ACC112 (cell line): Measurements from ENCODE around the gene CLEC16A.
"Not testable (repeated sequence)": the region's sequence is repeated elsewhere in the genome, so short reads cannot be mapped to it uniquely, and the experiment has no call there.

Experiments used
- H2AFZ ChIP-seq: fragments of 200-600 bp; sonication (generic); one replicate; pipeline ENCODE4 v1.6.0; 2017; ENCODE audit warnings: antibody characterized with exemption, low read length; ENCODE audit not compliant: unreplicated experiment
- H3K27ac ChIP-seq: fragments of 200-600 bp; sonication (generic); 2 replicates; pipeline ENCODE4 v1.5.1; 2014; ENCODE audit warnings: low read depth, mild to moderate bottlenecking, antibody characterized with exemption, low read length, moderate library complexity
- H3K27me3 ChIP-seq: fragments of 200-600 bp; sonication (generic); 2 replicates; pipeline ENCODE4 v1.6.1; 2014; ENCODE audit warnings: mild to moderate bottlenecking, antibody characterized with exemption, low read length, moderate library complexity, mixed read lengths; ENCODE audit not compliant: insufficient read depth
- H3K36me3 ChIP-seq: fragments of 200-600 bp; sonication (generic); 2 replicates; pipeline ENCODE4 v1.6.1; 2016; ENCODE audit warnings: mild to moderate bottlenecking, antibody characterized with exemption, low read length, moderate library complexity, mixed read lengths; ENCODE audit not compliant: insufficient read depth
- H3K4me1 ChIP-seq: fragments of 200-600 bp; sonication (generic); one replicate; pipeline ENCODE4 v1.6.1; 2016; ENCODE audit warnings: low read length, mixed read lengths; ENCODE audit not compliant: insufficient read depth, unreplicated experiment, control insufficient read depth
- H3K4me3 ChIP-seq: fragments of 200-600 bp; sonication (generic); 2 replicates; pipeline ENCODE4 v1.5.1; 2014; ENCODE audit warnings: mild to moderate bottlenecking, low read depth, low read length
- H3K79me2 ChIP-seq: fragments of 200-600 bp; sonication (generic); one replicate; pipeline ENCODE4 v1.6.0; 2016; ENCODE audit warnings: low read length; ENCODE audit not compliant: control insufficient read depth, unreplicated experiment, insufficient read depth

The CLEC16A gene

DNA sequence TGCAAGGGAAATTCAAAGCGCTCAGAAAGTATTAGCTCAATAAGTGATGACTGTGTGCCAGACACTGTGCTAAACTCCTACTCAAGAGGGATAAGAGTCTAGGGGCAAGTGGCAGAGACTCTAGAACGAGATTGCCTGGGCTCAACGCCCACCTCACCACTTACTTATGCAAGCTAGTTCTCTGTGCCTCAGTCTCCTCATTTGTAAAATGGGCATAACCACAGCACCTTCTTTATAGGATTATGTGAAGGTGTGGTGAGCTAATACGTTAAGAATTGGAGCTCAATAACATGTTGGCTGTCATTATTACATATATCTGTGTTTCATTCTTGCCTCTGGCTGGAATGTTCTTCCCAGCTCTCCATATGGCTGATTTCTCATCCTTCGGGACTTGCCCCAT is 17.5 kb upstream of the CLEC16A start:
- Histone ChIP-seq H3K36me3 (no peaks in the 10 kb centered on the region), H3K79me2 (no peaks in the 10 kb centered on the region), H2AFZ (no peak overlapping the region), H3K4me1 (peaks cover 9% of the 10 kb centered on the region), H3K4me3 (no peak overlapping the region), H3K27me3 (no peaks in the 10 kb centered on the region), H3K27ac (no peak overlapping the region)

DNA sequence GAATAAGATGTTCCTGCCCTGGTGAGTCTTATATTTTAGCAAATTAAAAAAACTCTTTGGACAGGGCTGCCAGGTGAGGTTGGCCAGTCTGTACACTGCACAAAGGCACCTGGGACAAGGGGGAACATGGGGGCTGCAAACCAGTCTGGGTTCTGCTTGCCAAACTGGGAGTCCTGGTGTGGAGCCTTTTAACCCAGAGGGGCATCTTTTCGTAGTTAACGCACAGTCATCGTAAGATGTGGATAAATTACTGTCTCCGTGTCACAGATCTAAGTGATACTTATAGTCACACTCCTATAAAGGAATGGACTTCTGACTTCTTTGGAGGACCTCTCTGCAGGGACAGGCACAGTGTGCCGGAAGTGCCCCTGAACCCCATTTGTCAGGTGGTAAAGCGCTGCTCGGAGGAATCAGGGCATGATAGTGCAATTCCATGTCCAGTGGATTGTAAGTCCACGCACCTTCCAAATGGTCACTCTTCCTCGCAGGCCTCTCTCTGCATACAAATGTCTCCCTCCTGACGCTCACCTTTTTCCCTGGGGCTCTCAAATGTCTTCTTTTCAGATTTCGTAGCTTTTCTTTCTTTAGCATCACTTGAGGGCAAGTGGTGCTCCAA is 16.8 kb upstream of the CLEC16A start:
- H2AFZ ChIP-seq, result no peak overlapping the region
- H3K36me3 ChIP-seq, result no peaks in the 10 kb centered on the region

DNA sequence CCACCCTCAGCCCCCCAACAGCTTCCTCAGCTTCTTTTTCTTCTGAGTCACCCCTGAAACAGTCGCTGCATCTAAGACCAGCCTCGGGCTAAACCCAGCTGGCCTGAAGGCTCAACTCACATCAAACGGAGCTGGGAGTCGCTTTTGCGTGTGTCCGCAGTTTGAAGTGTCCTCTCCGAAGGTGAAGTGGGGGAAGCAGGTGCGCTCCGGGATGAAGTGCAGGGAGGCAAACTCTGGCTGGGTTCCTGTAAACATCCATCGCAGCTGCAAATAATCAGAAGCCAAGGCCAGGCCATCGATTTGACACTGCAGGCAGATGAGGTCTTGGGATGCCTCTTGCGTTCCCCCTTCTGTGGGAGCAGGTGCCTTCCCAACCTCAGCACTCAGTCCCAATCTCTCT is 15.3 kb upstream of the CLEC16A start:
- H3K27me3 ChIP-seq, H3K36me3 ChIP-seq, H3K27ac ChIP-seq, H3K4me1 ChIP-seq, H2AFZ ChIP-seq, H3K4me3 ChIP-seq: not testable (repeated sequence)
- peaks cover 16% of the 10 kb centered on the region for H3K79me2 ChIP-seq

More for the DNA sequence above, 16.8 kb upstream of the CLEC16A start:
- H3K79me2 ChIP-seq, result peaks cover 3% of the 10 kb centered on the region
- no peak overlapping the region for H3K27ac ChIP-seq
- peaks cover 2% of the 10 kb centered on the region for H3K4me1 ChIP-seq
- H3K27me3 ChIP-seq, result no peaks in the 10 kb centered on the region
- H3K4me3 ChIP-seq, result no peak overlapping the region

DNA sequence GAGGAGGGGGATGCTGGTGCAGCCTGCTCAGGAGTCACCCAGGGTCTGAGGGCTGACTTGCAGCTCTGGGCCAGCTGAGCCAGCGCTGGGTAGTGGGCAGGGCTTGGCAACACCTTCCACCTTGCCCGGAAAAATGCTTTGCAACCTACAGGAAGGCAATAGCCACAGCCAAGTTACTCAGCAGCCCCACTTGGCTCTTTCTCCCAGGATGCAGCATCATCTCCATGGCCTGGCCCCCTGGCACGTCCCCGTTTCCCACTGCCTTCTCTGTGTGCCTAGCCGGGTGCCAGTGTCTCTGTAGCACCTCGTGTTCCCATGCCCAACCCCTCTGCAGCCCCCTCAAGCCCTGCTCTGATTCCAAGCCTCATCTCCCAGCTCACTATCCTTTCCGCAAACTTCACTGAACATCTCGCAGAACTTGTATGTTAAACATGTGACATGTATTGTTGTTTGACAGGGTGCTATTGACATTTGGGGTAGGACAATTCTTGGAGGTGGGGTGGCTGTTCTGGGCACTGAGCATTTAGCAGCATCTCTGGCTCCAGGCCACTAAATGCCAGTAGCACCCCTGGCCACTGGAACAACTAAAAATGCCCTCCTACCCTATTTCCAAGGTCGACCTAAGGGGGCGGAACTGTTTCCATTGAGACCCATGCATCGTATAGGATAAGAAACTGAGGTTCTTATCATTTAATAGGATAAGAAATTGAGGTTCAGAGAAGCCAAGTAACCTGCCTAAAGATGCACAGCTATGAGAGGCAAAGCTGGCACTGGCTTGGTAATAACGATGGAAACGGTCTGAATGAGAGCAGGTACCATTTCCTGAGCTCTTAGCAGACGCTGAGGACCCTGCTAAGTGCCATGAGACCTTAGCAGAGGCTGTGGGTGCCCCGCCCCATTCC is 14.3 kb upstream of the CLEC16A start:
- Histone ChIP-seq H3K79me2 (peaks cover 26% of the 10 kb centered on the region), H3K4me3 (no peak overlapping the region), H3K36me3 (no peaks in the 10 kb centered on the region), H3K27ac (no peak overlapping the region), H3K27me3 (no peaks in the 10 kb centered on the region), H2AFZ (no peak overlapping the region), H3K4me1 (no peaks in the 10 kb centered on the region)

DNA sequence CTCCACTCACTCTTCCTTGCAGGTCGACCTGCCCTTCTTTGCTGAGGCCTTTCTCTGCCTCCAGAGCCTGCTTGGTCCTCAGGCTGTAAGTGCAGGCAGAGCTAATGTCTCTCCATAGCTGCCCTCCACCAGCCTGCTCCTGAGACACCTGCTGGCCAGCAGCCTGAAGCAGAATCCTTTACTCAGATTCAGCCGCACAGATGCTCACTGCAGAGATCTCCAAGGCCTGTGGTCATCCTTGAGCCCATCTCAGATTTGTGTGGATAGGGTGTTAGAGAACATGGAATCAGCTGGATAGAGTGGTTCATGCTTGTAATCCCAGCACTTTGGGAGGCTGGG is 13.6 kb upstream of the CLEC16A start:
- H3K27ac ChIP-seq, result no peak overlapping the region
- H3K27me3 ChIP-seq, result no peaks in the 10 kb centered on the region
- H3K4me1 ChIP-seq, result no peaks in the 10 kb centered on the region
- H3K4me3 ChIP-seq, result no peak overlapping the region
- H3K36me3 ChIP-seq, result no peaks in the 10 kb centered on the region
- peaks cover 31% of the 10 kb centered on the region for H3K79me2 ChIP-seq
- no peak overlapping the region for H2AFZ ChIP-seq

DNA sequence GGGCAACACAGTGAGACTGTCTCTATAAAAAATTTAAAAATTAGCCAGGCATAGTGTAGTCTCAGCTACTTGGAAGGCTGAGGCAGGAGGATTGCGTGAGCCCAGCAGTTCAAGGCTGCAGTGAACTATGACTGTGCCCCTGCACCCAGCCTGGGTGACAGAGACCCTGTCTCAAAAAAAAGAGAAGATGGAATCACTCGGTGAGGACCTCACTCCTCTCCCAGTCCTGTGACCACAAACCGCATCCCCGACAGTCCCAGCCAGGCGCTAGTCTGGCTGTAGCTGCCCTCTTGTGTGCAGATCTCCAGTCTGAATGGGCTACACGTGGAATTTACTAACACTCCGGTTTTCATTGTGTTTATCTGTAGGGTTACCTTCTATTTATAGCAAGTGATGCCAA is 13.2 kb upstream of the CLEC16A start:
- H3K36me3 ChIP-seq, result no peaks in the 10 kb centered on the region

DNA sequence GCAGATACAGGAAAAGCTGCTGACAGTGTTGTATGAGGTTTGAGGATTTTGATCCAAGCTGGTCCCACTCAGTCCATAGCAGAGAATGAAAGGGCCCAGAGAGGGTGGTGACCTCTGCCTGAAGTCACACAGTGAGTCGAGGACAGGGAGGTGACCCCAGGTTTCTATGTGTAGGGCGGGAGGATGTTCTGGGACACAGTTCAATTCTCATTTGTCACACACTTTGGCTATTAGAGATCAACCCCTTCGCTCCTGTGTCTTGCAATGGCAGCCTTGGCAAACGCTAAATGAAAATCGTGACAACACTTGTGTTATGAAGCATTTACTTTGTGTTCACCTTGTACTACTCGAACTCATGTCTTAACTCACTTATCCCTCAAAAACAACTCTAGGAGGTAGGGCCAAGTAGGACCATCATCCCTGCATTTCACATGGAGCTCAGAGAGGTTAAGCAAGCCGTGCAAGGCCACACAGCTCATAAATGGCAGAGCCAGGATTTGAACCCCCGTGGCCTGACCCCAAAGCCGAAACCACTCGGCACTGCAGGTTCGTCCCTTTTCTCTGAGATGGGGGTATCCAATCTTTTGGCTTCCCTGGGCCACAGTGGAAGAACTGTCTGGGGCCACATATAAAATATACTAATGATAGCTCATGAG is 12.3 kb upstream of the CLEC16A start:
- H3K79me2 ChIP-seq, result peaks cover 43% of the 10 kb centered on the region
- H3K27ac ChIP-seq, result no peak overlapping the region
- no peaks in the 10 kb centered on the region for H3K27me3 ChIP-seq
- H3K4me3 ChIP-seq, result no peak overlapping the region
- peaks cover 6% of the 10 kb centered on the region for H3K4me1 ChIP-seq
- H2AFZ ChIP-seq, result no peak overlapping the region
- H3K36me3 ChIP-seq, result no peaks in the 10 kb centered on the region

More for the DNA sequence above, 13.2 kb upstream of the CLEC16A start:
- Histone ChIP-seq H3K4me3 (no peak overlapping the region), H2AFZ (no peak overlapping the region), H3K4me1 (no peaks in the 10 kb centered on the region), H3K27ac (no peak overlapping the region), H3K27me3 (no peaks in the 10 kb centered on the region), H3K79me2 (peaks cover 34% of the 10 kb centered on the region)

DNA sequence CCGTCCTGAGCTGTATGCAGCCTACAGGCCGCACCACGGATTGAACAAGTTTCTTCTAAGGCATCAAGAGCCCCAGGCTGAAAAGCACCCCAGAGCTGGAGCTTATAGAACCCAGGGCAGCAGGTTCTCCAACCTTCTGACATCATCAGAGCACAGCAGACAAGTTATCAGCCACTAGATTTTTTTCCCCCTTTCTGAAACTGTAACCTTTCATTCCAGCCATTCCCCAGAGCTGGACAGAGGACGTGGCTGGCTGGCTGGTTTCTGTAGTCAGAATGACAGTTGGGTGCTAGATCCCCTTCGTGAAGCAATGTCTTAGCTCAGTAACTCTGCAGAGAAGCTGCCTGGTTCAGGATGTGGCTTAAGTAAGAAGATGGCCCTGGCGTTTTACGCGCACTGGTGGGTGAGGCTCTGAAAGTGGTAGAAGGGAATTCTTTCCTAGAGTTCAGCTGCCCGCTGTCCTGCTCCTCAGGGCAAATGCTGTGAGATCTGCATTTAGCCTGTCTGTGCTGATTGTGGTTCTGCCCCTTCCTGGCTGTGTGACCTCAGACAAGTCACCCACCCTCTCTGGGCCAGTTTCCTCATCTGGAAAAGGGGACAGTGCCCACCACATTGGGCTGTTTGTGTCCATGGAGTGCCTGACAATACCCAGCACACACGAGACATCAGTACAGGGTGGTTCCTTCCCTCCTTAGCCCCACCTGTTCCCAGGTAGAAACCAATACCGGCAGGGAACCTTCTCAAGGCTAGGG is 11.2 kb upstream of the CLEC16A start:
- H3K4me3 ChIP-seq, result no peak overlapping the region
- peaks cover 14% of the 10 kb centered on the region for H3K4me1 ChIP-seq
- no peaks in the 10 kb centered on the region for H3K27me3 ChIP-seq
- H3K79me2 ChIP-seq, result peaks cover 53% of the 10 kb centered on the region
- H3K27ac ChIP-seq, result no peak overlapping the region
- no peak overlapping the region for H2AFZ ChIP-seq
- H3K36me3 ChIP-seq, result no peaks in the 10 kb centered on the region

DNA sequence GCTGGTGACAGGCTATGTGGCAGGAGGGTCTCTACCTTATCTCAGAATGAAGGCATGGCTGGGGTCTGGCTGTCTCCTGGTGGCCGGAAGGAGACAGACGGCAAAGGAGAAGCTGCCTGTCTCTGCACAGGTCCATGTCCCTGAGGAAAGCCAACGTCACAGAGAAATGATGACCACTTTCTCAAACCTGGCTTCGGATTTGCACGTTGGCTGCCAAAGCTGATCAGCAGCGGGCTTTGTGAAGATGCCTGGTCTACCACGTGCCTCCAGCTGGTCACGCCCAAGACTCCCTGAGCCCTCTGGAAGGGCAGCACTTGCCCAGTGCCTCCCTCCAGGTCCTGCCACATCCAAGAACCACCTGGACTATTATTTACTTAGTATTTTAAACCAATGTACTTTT is 10.5 kb upstream of the CLEC16A start:
- Histone ChIP-seq H3K79me2 (peaks cover 60% of the 10 kb centered on the region), H3K27me3 (no peaks in the 10 kb centered on the region), H3K27ac (no peak overlapping the region), H2AFZ (no peak overlapping the region), H3K4me3 (no peak overlapping the region), H3K4me1 (peaks cover 22% of the 10 kb centered on the region), H3K36me3 (no peaks in the 10 kb centered on the region)

DNA sequence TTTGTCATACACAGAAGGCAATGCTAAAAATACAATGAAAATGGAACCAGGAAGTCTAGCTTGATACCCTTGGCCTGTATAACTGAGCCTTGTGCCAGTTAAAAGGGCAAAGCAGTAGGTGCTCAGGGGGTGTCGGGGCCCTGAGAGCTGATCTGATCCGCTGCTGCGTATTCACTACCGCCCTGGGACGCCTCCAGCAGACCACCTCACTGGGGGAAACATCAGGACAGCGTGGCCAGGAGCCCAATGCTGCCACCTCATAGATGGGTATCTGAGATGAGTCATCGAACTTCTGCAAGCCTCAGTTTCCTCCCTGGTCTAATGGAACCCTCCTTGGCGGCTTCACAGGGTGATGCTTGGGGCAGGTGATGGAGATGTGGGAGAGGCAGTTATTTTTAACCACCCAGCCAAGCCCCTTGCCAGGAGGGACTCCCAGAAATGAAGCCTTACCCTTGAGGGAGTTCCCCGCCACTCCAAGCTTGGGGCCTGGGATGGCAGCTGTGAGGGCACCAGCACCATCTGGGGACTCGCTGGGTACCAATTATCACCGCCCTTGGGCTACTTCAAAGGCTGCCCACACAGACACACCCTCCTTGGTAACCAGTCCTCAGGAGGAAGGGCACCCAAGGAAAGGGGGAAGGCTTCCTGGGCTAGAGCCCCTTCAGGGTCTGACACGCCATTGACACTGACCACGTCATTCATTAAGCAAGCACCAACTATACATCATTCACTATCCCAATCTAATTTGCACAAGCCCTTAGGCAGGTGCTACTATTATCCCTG is 9.8 kb upstream of the CLEC16A start:
- Histone ChIP-seq H3K79me2 (peaks cover 67% of the 10 kb centered on the region), H3K36me3 (no peaks in the 10 kb centered on the region), H2AFZ (no peak overlapping the region), H3K27me3 (no peaks in the 10 kb centered on the region), H3K4me3 (no peak overlapping the region), H3K4me1 (peaks cover 28% of the 10 kb centered on the region), H3K27ac (no peak overlapping the region)
